Type B pancreatic cell (in vitro differentiated cells): Measurements from ENCODE around the gene MYL6B. TPM values are rescaled to one million over a fixed set of nuclear protein-coding genes. Genes with fewer than 3 reads are reported as not detected.

Experiments used
- DNase-seq: peaks from one replicate; pipeline ENCODE4 v3.0.0; 2021; ENCODE audit warnings: mixed read lengths; ENCODE audit not compliant: unreplicated experiment; ENCODE audit errors: extremely low spot score
- H3K27ac Mint-ChIP-seq: 2 replicates; pipeline ENCODE4 v1.8.0; 2021; ENCODE audit warnings: mild to moderate bottlenecking, mixed read lengths
- H3K27me3 Mint-ChIP-seq: 2 replicates; pipeline ENCODE4 v1.8.0; 2021; ENCODE audit warnings: mixed read lengths
- H3K36me3 Mint-ChIP-seq: 2 replicates; pipeline ENCODE4 v1.8.0; 2021; ENCODE audit warnings: mixed read lengths
- H3K4me1 Mint-ChIP-seq: one replicate; pipeline ENCODE4 v1.8.0; 2021; ENCODE audit warnings: mixed read lengths; ENCODE audit not compliant: unreplicated experiment
- H3K4me3 Mint-ChIP-seq: 2 replicates; pipeline ENCODE4 v1.8.0; 2021; ENCODE audit warnings: mild to moderate bottlenecking, mixed read lengths
- H3K9me3 Mint-ChIP-seq: 2 replicates; pipeline ENCODE4 v1.8.0; 2021; ENCODE audit warnings: mixed read lengths
- total RNA-seq: library from RNA; stranded (reverse); gene quantifications from 2 replicates; pipeline ENCODE4 v1.2.1, GENCODE V29; 2021; ENCODE audit warnings: low replicate concordance
- TF ChIP-seq, protein P1 (sequence below): fragments of 200-600 bp; sonication (generic); conservative IDR thresholded peaks from 2 replicates; pipeline ENCODE4 v1.5.0; 2021; ENCODE audit warnings: antibody characterized with exemption, mild to moderate bottlenecking

MYL6B gene
- total RNA-seq, 1 donor from 2014 or later = 161 TPM

GRCh38 chr12:56143217-56143616, 9.2 kb upstream of the MYL6B start:
- H3K27ac Mint-ChIP-seq = no peak overlapping the region
- H3K27me3 Mint-ChIP-seq = no peaks in the 10 kb centered on the region
- no peaks in the 10 kb centered on the region for H3K9me3 Mint-ChIP-seq
- peaks cover 6% of the 10 kb centered on the region for H3K4me1 Mint-ChIP-seq
- H3K4me3 Mint-ChIP-seq = no peak overlapping the region
- H3K36me3 Mint-ChIP-seq = peaks cover 33% of the 10 kb centered on the region
- DNase-seq = no peak
- TF ChIP-seq, protein P1, sequence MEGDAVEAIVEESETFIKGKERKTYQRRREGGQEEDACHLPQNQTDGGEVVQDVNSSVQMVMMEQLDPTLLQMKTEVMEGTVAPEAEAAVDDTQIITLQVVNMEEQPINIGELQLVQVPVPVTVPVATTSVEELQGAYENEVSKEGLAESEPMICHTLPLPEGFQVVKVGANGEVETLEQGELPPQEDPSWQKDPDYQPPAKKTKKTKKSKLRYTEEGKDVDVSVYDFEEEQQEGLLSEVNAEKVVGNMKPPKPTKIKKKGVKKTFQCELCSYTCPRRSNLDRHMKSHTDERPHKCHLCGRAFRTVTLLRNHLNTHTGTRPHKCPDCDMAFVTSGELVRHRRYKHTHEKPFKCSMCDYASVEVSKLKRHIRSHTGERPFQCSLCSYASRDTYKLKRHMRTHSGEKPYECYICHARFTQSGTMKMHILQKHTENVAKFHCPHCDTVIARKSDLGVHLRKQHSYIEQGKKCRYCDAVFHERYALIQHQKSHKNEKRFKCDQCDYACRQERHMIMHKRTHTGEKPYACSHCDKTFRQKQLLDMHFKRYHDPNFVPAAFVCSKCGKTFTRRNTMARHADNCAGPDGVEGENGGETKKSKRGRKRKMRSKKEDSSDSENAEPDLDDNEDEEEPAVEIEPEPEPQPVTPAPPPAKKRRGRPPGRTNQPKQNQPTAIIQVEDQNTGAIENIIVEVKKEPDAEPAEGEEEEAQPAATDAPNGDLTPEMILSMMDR = no peak

GRCh38 chr12:56143870-56144269, 8.5 kb upstream of the MYL6B start:
- Mint-ChIP-seq H3K4me1 (peaks cover 6% of the 10 kb centered on the region), H3K27ac (no peak overlapping the region), H3K36me3 (peaks cover 27% of the 10 kb centered on the region), H3K27me3 (no peaks in the 10 kb centered on the region), H3K4me3 (no peak overlapping the region), H3K9me3 (no peaks in the 10 kb centered on the region)
- TF ChIP-seq, protein P1 = no peak
- DNase-seq = no peak

GRCh38 chr12:56145217-56145616, 7.2 kb upstream of the MYL6B start:
- Mint-ChIP-seq H3K36me3 (peaks cover 23% of the 10 kb centered on the region), H3K9me3 (no peaks in the 10 kb centered on the region), H3K4me1 (peaks cover 6% of the 10 kb centered on the region), H3K4me3 (no peak overlapping the region), H3K27ac (no peak overlapping the region), H3K27me3 (no peaks in the 10 kb centered on the region)
- TF ChIP-seq, protein P1 = no peak
- no peak for DNase-seq

DNA sequence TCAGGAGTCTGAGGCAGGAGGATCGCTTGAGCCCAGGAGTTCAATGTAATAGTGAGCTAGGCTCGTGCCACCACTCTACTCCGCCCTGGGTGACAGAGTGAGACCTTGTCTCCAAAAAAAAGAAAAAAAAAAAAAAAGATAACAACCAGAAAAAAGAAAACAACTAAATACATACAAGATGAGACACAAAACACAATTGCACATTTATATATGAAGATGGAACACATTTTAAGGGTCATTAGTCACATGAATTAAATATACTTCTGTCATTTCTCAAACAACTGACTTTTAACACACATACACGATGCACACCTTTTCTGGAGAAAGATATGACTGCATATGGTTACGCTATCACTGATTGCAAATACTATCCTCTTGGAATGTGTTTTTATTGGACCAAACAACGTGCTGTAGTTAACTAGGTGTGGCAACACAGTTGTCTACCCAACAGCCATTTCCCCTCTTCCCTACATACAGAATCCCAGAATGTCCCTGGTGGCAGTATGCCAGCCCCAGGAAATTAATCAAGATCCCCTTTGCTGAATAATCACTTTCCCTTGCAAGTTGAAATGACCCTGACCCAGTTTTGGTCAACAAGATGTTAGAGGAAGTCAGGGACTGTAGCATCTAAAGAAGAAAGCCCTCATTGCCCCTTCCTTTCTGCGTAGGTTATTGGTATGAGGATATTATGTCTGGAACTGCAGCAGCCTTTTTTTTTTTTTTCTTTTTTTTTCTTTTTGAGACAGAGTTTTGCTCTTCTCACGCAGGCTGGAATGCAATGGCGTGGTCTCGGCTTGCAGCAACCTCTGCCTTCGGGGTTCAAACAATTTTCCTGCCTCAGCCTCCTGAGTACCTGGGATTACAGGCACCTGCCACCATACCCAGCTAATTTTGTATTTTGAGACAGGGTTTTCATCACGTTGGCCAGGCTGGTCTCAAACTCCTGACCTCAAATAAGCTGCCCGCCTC, 5.6 kb upstream of the MYL6B start:
- no peaks in the 10 kb centered on the region for H3K27me3 Mint-ChIP-seq
- DNase-seq = no peak
- peaks cover 13% of the 10 kb centered on the region for H3K36me3 Mint-ChIP-seq
- no peaks in the 10 kb centered on the region for H3K9me3 Mint-ChIP-seq
- peak overlapping the region; percentile 77 for H3K27ac Mint-ChIP-seq
- TF ChIP-seq, protein P1 = no peak
- peaks cover 18% of the 10 kb centered on the region for H3K4me1 Mint-ChIP-seq
- H3K4me3 Mint-ChIP-seq = peak overlapping the region; percentile 17

DNA sequence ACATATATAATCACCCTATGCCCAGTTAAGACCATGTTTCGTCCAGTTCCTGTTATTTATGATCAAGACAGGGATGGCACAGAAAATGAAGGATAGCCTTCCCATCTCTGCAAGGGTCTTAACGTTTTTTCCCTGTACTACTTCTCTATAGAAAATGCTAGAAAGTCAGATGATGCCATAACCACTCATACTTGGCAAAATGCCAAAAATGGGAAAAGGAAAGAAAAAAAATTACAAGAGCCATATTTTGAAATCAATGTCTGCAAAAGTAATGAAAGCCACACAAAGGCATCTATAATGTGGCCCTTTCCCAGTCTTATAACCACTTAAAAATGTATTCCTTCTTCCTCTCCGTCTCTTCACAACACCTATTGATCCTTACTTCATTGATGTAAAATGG, 1.8 kb upstream of the MYL6B start:
- TF ChIP-seq, protein P1 = no peak
- no peak for DNase-seq
- Mint-ChIP-seq H3K36me3 (peaks cover 4% of the 10 kb centered on the region), H3K27me3 (no peaks in the 10 kb centered on the region), H3K9me3 (no peaks in the 10 kb centered on the region), H3K4me3 (peak overlapping the region; percentile 94), H3K4me1 (peaks cover 33% of the 10 kb centered on the region), H3K27ac (peak overlapping the region; percentile 74)
